Measurements from ENCODE around the gene ZNF516.

The ZNF516 gene

GRCh38 chr18:76379226-76380126 lies 115.6 kb downstream of the ZNF516 start:
- no peak for DNase-seq

- DNase-seq: no peak
Observed at GRCh38 chr18:76378526-76379215, 116.4 kb downstream of the ZNF516 start.

- no peak for DNase-seq
Observed at GRCh38 chr18:76377359-76377756, 117.7 kb downstream of the ZNF516 start.

GRCh38 chr18:76376668-76377358 lies 118.2 kb downstream of the ZNF516 start:
- peak; percentile 56 to 66 for DNase-seq

GRCh38 chr18:76376225-76376624 lies 118.8 kb downstream of the ZNF516 start:
- no peak for DNase-seq

- DNase-seq: peak; percentile 61 to 65
Observed at GRCh38 chr18:76374330-76375281, 120.4 kb downstream of the ZNF516 start.

- no peak for DNase-seq
Observed at GRCh38 chr18:76373297-76373696, 121.7 kb downstream of the ZNF516 start.

- no peak for DNase-seq
Observed at GRCh38 chr18:76371301-76372203, 123.5 kb downstream of the ZNF516 start.

GRCh38 chr18:76370686-76371085 lies 124.4 kb downstream of the ZNF516 start:
- no peak for DNase-seq

GRCh38 chr18:76370201-76370600 lies 124.8 kb downstream of the ZNF516 start:
- DNase-seq: no peak

GRCh38 chr18:76369791-76370190 lies 125.3 kb downstream of the ZNF516 start:
- no peak for DNase-seq

GRCh38 chr18:76368976-76369375 lies 126.1 kb downstream of the ZNF516 start:
- DNase-seq: no peak

GRCh38 chr18:76368271-76368670 lies 126.8 kb downstream of the ZNF516 start:
- no peak for DNase-seq

- DNase-seq: no peak
Observed at GRCh38 chr18:76367168-76368125, 127.6 kb downstream of the ZNF516 start.

GRCh38 chr18:76365561-76365960 lies 129.5 kb downstream of the ZNF516 start:
- no peak for DNase-seq

- peak; percentile 43 to 51 for DNase-seq
Observed at GRCh38 chr18:76364282-76365259, 130.5 kb downstream of the ZNF516 start.

- DNase-seq: no peak
Observed at GRCh38 chr18:76363436-76364120, 131.5 kb downstream of the ZNF516 start.

GRCh38 chr18:76362676-76363075 lies 132.4 kb downstream of the ZNF516 start:
- no peak for DNase-seq

Data from activated T-cell treated with anti-CD3 and anti-CD28 coated beads, Interleukin-2, amount 50 U/mL, for 48 hours (primary cell).